IMR-90 (cell line): ENCODE data around the gene RBM46. TPM values are rescaled to one million over a fixed set of nuclear protein-coding genes. Genes with fewer than 3 reads are reported as not detected.

ENCODE experiments used
- ATAC-seq: fragments of 200-7000 bp; cut with Tn5 transposase; 2 replicates; pipeline ENCODE4 v1.9.1; 2020; ENCODE audit warnings: low read depth, mild to moderate bottlenecking, moderate library complexity
- BruUV-seq: library from RNA; stranded (reverse); fragments of 400-500 nt; replicated peaks from 2 replicates; lab custom pipeline; 2021; lab: Mats Ljungman, UMichigan
- CTCF ChIA-PET: fragments of 300-600 bp; formaldehyde crosslinking; extraction: SDS; loops from one replicate; lab custom pipeline; 2021; ENCODE audit warnings: antibody characterized with exemption; lab: Yijun Ruan, JAX
- POLR2A ChIA-PET: fragments of 300-600 bp; sonication (Branson Sonifier 250); formaldehyde crosslinking; loops from one replicate; lab custom pipeline; 2022; ENCODE audit warnings: antibody characterized with exemption; ENCODE audit not compliant: unreplicated experiment; lab: Charles Lee
- DNase-seq: peaks from one replicate; pipeline ENCODE4 v3.0.0; 2013
- H2AFZ ChIP-seq: replicated peaks from 2 replicates; pipeline ENCODE3; 2013; ENCODE audit warnings: low read length, mild to moderate bottlenecking; ENCODE audit not compliant: poor library complexity
- H2AK5ac ChIP-seq: 2 replicates; pipeline ENCODE4 v1.6.1; 2013; ENCODE audit warnings: low read depth, low read length, inconsistent platforms
- H2AK9ac ChIP-seq: replicated peaks from 2 replicates; pipeline ENCODE3; 2013; ENCODE audit warnings: mild to moderate bottlenecking, low read depth, low read length, moderate library complexity; ENCODE audit not compliant: poor library complexity
- H2BK120ac ChIP-seq: 2 replicates; pipeline ENCODE4 v1.6.1; 2013; ENCODE audit warnings: low read depth, low read length, inconsistent platforms
- H2BK15ac ChIP-seq: 3 replicates; pipeline ENCODE4 v1.6.1; 2013; ENCODE audit warnings: low read depth, low read length, inconsistent platforms
- H2BK20ac ChIP-seq: 2 replicates; pipeline ENCODE4 v1.6.1; 2013; ENCODE audit warnings: low read depth, mild to moderate bottlenecking, inconsistent platforms, low read length, moderate library complexity
- H2BK5ac ChIP-seq: 2 replicates; pipeline ENCODE4 v1.6.1; 2013; ENCODE audit warnings: mild to moderate bottlenecking, low read depth, low read length, inconsistent platforms; ENCODE audit not compliant: poor library complexity, severe bottlenecking
- H3K14ac ChIP-seq: replicated peaks from 2 replicates; pipeline ENCODE4 v1.6.1; 2013; ENCODE audit warnings: low read depth, low read length, inconsistent platforms
- H3K18ac ChIP-seq: 2 replicates; pipeline ENCODE4 v1.6.1; 2013; ENCODE audit warnings: low read depth, low read length, control low read depth
- H3K23ac ChIP-seq: 2 replicates; pipeline ENCODE4 v1.6.1; 2013; ENCODE audit warnings: low read depth, low read length, inconsistent platforms
- H3K27ac ChIP-seq: 2 replicates; pipeline ENCODE4 v1.5.1; 2013; ENCODE audit warnings: mild to moderate bottlenecking, control low read depth, low read length; ENCODE audit not compliant: insufficient read depth
- H3K27me3 ChIP-seq: 2 replicates; pipeline ENCODE4 v1.6.1; 2013; ENCODE audit warnings: low read length; ENCODE audit not compliant: control insufficient read depth, insufficient read depth
- H3K36me3 ChIP-seq: 2 replicates; pipeline ENCODE4 v1.6.1; 2013; ENCODE audit warnings: low read length, mixed read lengths; ENCODE audit not compliant: control insufficient read depth, insufficient read depth
- H3K4ac ChIP-seq: 2 replicates; pipeline ENCODE4 v1.6.1; 2013; ENCODE audit warnings: low read depth, low read length, inconsistent platforms
- H3K4me1 ChIP-seq: 2 replicates; pipeline ENCODE4 v1.6.1; 2013; ENCODE audit warnings: low read length, mixed read lengths; ENCODE audit not compliant: control insufficient read depth, insufficient read depth
- H3K4me2 ChIP-seq: 2 replicates; pipeline ENCODE4 v1.6.1; 2013; ENCODE audit warnings: low read depth, mild to moderate bottlenecking, control low read depth, low read length, moderate library complexity
- H3K4me3 ChIP-seq: 2 replicates; pipeline ENCODE4 v1.5.1; 2013; ENCODE audit warnings: low read depth, mild to moderate bottlenecking, control low read depth, low read length, moderate library complexity; ENCODE audit not compliant: insufficient read depth
- H3K56ac ChIP-seq: 2 replicates; pipeline ENCODE4 v1.6.1; 2013; ENCODE audit warnings: low read length, inconsistent platforms; ENCODE audit not compliant: insufficient read depth; ENCODE audit errors: extremely low read depth
- H3K79me1 ChIP-seq, 2 experiments: 2 replicates each; pipeline ENCODE4 v1.6.1; 2013; ENCODE audit warnings: low read length in 2 of 2, inconsistent platforms in 1 of 2, low read depth in 1 of 2
- H3K9ac ChIP-seq: 2 replicates; pipeline ENCODE4 v1.6.1; 2013; ENCODE audit warnings: low read depth, low read length, control low read depth
- H3K9me1 ChIP-seq: 2 replicates; pipeline ENCODE4 v1.6.1; 2013; ENCODE audit warnings: low read length, inconsistent platforms; ENCODE audit not compliant: insufficient read depth
- H3K9me3 ChIP-seq: 2 replicates; pipeline ENCODE4 v1.6.1; 2013; ENCODE audit warnings: low read length; ENCODE audit not compliant: control insufficient read depth, insufficient read depth
- H4K20me1 ChIP-seq: 2 replicates; pipeline ENCODE4 v1.6.1; 2013; ENCODE audit warnings: low read length, inconsistent platforms; ENCODE audit not compliant: insufficient read depth
- H4K5ac ChIP-seq: 2 replicates; pipeline ENCODE4 v1.6.1; 2013; ENCODE audit warnings: mild to moderate bottlenecking, low read depth, low read length, control low read depth
- H4K8ac ChIP-seq, 2 experiments: 2 replicates each; pipeline ENCODE4 v1.6.1; 2013; ENCODE audit warnings: low read depth in 2 of 2, low read length in 2 of 2, control low read depth in 1 of 2, inconsistent platforms in 1 of 2
- H4K91ac ChIP-seq: 2 replicates; pipeline ENCODE4 v1.6.1; 2013; ENCODE audit warnings: low read depth, low read length, inconsistent platforms; ENCODE audit not compliant: insufficient read depth
- CEBPB ChIP-seq: IDR thresholded peaks from 2 replicates; pipeline ENCODE4 v1.6.1; 2012; ENCODE audit warnings: low read depth, low read length, improper control_type of control experiment
- CHD1 ChIP-seq: IDR thresholded peaks from 2 replicates; pipeline ENCODE4 v1.6.1; 2012; ENCODE audit warnings: low read depth, low read length, improper control_type of control experiment
- CTCF ChIP-seq: conservative IDR thresholded peaks from 2 replicates; pipeline ENCODE4 v1.5.1; 2012; ENCODE audit warnings: mild to moderate bottlenecking, low read depth, low read length, improper control_type of control experiment
- ELK1 ChIP-seq: fragments of 150-350 bp; IDR thresholded peaks from 2 replicates; pipeline ENCODE4 v1.6.1; 2016; ENCODE audit warnings: low read depth, mild to moderate bottlenecking, low read length, moderate library complexity, borderline replicate concordance
- MAFK ChIP-seq: IDR thresholded peaks from 2 replicates; pipeline ENCODE4 v1.6.1; 2012; ENCODE audit warnings: low read depth, low read length, improper control_type of control experiment
- MXI1 ChIP-seq: IDR thresholded peaks from 2 replicates; pipeline ENCODE4 v1.6.1; 2012; ENCODE audit warnings: low read depth, mild to moderate bottlenecking, low read length, moderate library complexity, borderline replicate concordance
- NFE2L2 ChIP-seq: fragments of 150-350 bp; IDR thresholded peaks from 2 replicates; pipeline ENCODE4 v1.6.1; 2016; ENCODE audit warnings: low read depth, mild to moderate bottlenecking, low read length
- POLR2A ChIP-seq: IDR thresholded peaks from 2 replicates; pipeline ENCODE4 v1.6.1; 2012; ENCODE audit warnings: mild to moderate bottlenecking, low read depth, low read length
- RAD21 ChIP-seq: IDR thresholded peaks from 2 replicates; pipeline ENCODE4 v1.6.1; 2012; ENCODE audit warnings: low read length, improper control_type of control experiment
- RCOR1 ChIP-seq: IDR thresholded peaks from 2 replicates; pipeline ENCODE4 v1.6.1; 2012; ENCODE audit warnings: mild to moderate bottlenecking, low read length, improper control_type of control experiment; ENCODE audit not compliant: insufficient replicate concordance
- RFX5 ChIP-seq: IDR thresholded peaks from 2 replicates; pipeline ENCODE4 v1.8.0; 2012; ENCODE audit warnings: low read depth, mild to moderate bottlenecking, low read length, moderate library complexity
- SMC3 ChIP-seq: fragments of 150-350 bp; IDR thresholded peaks from 2 replicates; pipeline ENCODE4 v1.6.1; 2016; ENCODE audit warnings: low read depth, mild to moderate bottlenecking, antibody characterized with exemption, low read length, moderate library complexity
- USF2 ChIP-seq: fragments of 150-350 bp; IDR thresholded peaks from 2 replicates; pipeline ENCODE4 v1.6.1; 2017; ENCODE audit warnings: mild to moderate bottlenecking, antibody characterized with exemption, low read length, low read depth
- dilution Hi-C: fragments of 300-500 bp; cut with HindIII; formaldehyde crosslinking; loops from one replicate; pipeline ENCODE4 v1.14.3; 2018; ENCODE audit warnings: low sequenced_read_pairs; ENCODE audit not compliant: unreplicated experiment
- in situ Hi-C: fragments of 300-500 bp; cut with MboI; formaldehyde crosslinking; loops from 3 replicates; pipeline ENCODE4 v1.14.3; 2019; ENCODE audit warnings: low sequenced_read_pairs, inconsistent platforms, mixed read lengths
- intact Hi-C: fragments of 100-400 bp; cut with micrococcal nuclease; formaldehyde crosslinking; loops from 2 replicates; pipeline ENCODE4 v1.10.0; 2022
- polyA plus RNA-seq, 3 experiments: library from polyadenylated mRNA; depleted of rRNA; stranded (reverse); fragments of >200 nt; gene quantifications; 2 replicates each; pipeline ENCODE4 v1.2.3, GENCODE V29; 2012; ENCODE audit warnings: low replicate concordance in 1 of 3
- total RNA-seq: library from RNA; depleted of rRNA; stranded (reverse); fragments of >200 nt; gene quantifications from 2 replicates; pipeline ENCODE4 v1.2.3, GENCODE V29; 2012

RBM46 gene
- total and polyA plus RNA-seq, 2 of the 4 experiments (the other 2 are of a cell fraction) = not detected

GRCh38 chr4:154739111-154739510 is 42.0 kb upstream of the RBM46 start:
- Histone ChIP-seq H4K20me1 (no peaks in the 10 kb centered on the region), H2BK15ac (no peak overlapping the region), H3K36me3 (no peaks in the 10 kb centered on the region), H3K4me2 (no peak overlapping the region), H2AK9ac (no peak overlapping the region), H2BK120ac (no peak overlapping the region), H3K4me1 (no peaks in the 10 kb centered on the region; the same call in 1 of the 2 replicates), H2AFZ (no peak overlapping the region), H3K27me3 (peaks cover 31% of the 10 kb centered on the region), H3K4me3 (no peak overlapping the region), H3K9me3 (no peaks in the 10 kb centered on the region), H2BK5ac (no peak overlapping the region), H3K9ac (no peak overlapping the region), H3K9me1 (no peaks in the 10 kb centered on the region), H3K18ac (no peak overlapping the region), H3K4ac (no peak overlapping the region), H2AK5ac (no peak overlapping the region), H2BK20ac (no peak overlapping the region), H3K79me1 (no peaks in the 10 kb centered on the region), H4K5ac (no peak overlapping the region), H3K27ac (no peak overlapping the region), H3K14ac (no peak overlapping the region), H4K91ac (no peak overlapping the region), H4K8ac (no peak overlapping the region), H3K56ac (no peak overlapping the region), H3K23ac (no peak overlapping the region)
- no TSS peak for BruUV-seq
- DNase-seq = no peak
- ChIA-PET POLR2A (interaction anchor here (0.7 kb wide), 1 partner anchor 120 kb away, joined by 8 read pairs; no protein-coding TSS in a partner anchor), CTCF (no interaction called here)
- dilution Hi-C loops (no loop called here), in situ Hi-C loops (no loop called here), intact Hi-C loops (no loop called here)
- no peak for TF ChIP-seq POLR2A
- TF ChIP-seq SMC3 = no peak
- TF ChIP-seq CHD1 = no peak
- no peak for TF ChIP-seq ELK1
- TF ChIP-seq RAD21 = no peak
- no peak for TF ChIP-seq CTCF
- TF ChIP-seq MXI1 = no peak
- no peak for TF ChIP-seq MAFK
- TF ChIP-seq CEBPB = no peak
- no peak for TF ChIP-seq NFE2L2
- TF ChIP-seq RCOR1 = no peak
- TF ChIP-seq USF2 = no peak
- no peak for TF ChIP-seq RFX5
- ATAC-seq = no peak
